ENCODE results near the gene LPAR4. TPM values are rescaled to one million over a fixed set of nuclear protein-coding genes. Genes with fewer than 3 reads are reported as not detected.

Gene LPAR4
- total RNA-seq, 1 experiment from 2014 or later, result 6.4 TPM

DNA sequence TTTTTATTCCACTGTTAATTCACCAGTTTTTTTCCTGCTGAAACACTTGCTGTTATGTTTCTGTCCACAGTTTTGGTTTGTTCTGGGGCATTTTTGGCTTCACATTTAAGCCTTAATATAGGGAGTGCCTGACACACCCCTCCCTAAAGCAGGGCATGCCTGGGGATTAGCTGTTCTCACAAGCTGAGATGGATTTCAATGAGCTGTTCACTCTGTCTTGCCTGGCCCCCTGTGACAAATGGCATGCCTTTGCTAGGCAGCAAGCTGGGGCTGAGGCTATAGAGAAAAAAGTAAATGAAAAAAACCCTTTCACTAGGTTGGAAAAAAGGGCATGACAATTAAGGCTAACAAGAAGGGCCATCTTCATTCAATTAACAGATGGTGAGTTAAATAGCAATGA is 22.4 kb downstream of the LPAR4 start:
- H2AK5ac ChIP-seq (ENCODE audit: insufficient read length, low read length), result no peak overlapping the region
- peaks cover 1 to 5% (median 4%) of the 10 kb centered on the region in 3 experiments; a peak in 3 of 7 replicates for H3K36me3 Mint-ChIP-seq (ENCODE audit: insufficient read depth in 1 of 3, low read depth in 3 of 3)
- peaks cover 6 to 7% of the 10 kb centered on the region in 2 experiments for H3K4me1 Mint-ChIP-seq
- peaks cover 63 to 67% of the 10 kb centered on the region in 2 experiments for H3K9me3 Mint-ChIP-seq
- H3K27me3 Mint-ChIP-seq (ENCODE audit: low read depth), result peaks cover 1% of the 10 kb centered on the region; the same call in 1 of the 2 replicates
- peaks cover 11% of the 10 kb centered on the region for H3K9me3 ChIP-seq (ENCODE audit: control insufficient read depth, low read depth, low read length)
- H3K79me2 ChIP-seq (ENCODE audit: insufficient read depth, low read length), result no peaks in the 10 kb centered on the region
- no peak for DNase-seq
- no peak overlapping the region for H3K27ac ChIP-seq (ENCODE audit: insufficient read length, low read depth, low read length)
- H4K91ac ChIP-seq (ENCODE audit: insufficient read length, low read depth, low read length), result no peak overlapping the region
- no peak overlapping the region for H2BK15ac ChIP-seq (ENCODE audit: low read depth, low read length)
- H3K27me3 ChIP-seq (ENCODE audit: insufficient read depth, low read length), result no peaks in the 10 kb centered on the region
- no peak overlapping the region for H3K4ac ChIP-seq (ENCODE audit: low read depth, low read length)
- no peak overlapping the region for H2BK20ac ChIP-seq (ENCODE audit: low read depth, low read length, poor library complexity, severe bottlenecking)
- H3K4me1 ChIP-seq (ENCODE audit: insufficient read depth, low read length), result no peaks in the 10 kb centered on the region
- no peak overlapping the region for H2AFZ ChIP-seq (ENCODE audit: low read length)
- no peak overlapping the region for H2BK5ac ChIP-seq (ENCODE audit: insufficient read length, low read length)
- no peak overlapping the region for H3K14ac ChIP-seq (ENCODE audit: insufficient read depth, low read length)
- H3K23ac ChIP-seq (ENCODE audit: insufficient read length, low read depth, low read length), result no peak overlapping the region
- H3K4me2 ChIP-seq (ENCODE audit: insufficient read depth, insufficient read length, low read length), result no peak overlapping the region
- H4K5ac ChIP-seq (ENCODE audit: insufficient read length, low read depth, low read length), result no peak overlapping the region
- H3K79me1 ChIP-seq (ENCODE audit: insufficient read depth, low read depth, low read length, poor library complexity, severe bottlenecking), result no peaks in the 10 kb centered on the region
- no peak overlapping the region for H3K27ac Mint-ChIP-seq
- H2BK120ac ChIP-seq (ENCODE audit: low read depth, low read length, poor library complexity, severe bottlenecking), result no peak overlapping the region
- H4K8ac ChIP-seq (replicated peaks; ENCODE audit: insufficient read length, low read depth, low read length), result no peak overlapping the region
- H4K20me1 ChIP-seq (ENCODE audit: control insufficient read depth, insufficient read depth, insufficient read length), result no peaks in the 10 kb centered on the region
- H3K23me2 ChIP-seq (ENCODE audit: insufficient read length, low read depth, low read length, poor library complexity, severe bottlenecking), result no peaks in the 10 kb centered on the region
- H3T11ph ChIP-seq (ENCODE audit: low read length), result no peak overlapping the region
- TF ChIP-seq, protein P1, sequence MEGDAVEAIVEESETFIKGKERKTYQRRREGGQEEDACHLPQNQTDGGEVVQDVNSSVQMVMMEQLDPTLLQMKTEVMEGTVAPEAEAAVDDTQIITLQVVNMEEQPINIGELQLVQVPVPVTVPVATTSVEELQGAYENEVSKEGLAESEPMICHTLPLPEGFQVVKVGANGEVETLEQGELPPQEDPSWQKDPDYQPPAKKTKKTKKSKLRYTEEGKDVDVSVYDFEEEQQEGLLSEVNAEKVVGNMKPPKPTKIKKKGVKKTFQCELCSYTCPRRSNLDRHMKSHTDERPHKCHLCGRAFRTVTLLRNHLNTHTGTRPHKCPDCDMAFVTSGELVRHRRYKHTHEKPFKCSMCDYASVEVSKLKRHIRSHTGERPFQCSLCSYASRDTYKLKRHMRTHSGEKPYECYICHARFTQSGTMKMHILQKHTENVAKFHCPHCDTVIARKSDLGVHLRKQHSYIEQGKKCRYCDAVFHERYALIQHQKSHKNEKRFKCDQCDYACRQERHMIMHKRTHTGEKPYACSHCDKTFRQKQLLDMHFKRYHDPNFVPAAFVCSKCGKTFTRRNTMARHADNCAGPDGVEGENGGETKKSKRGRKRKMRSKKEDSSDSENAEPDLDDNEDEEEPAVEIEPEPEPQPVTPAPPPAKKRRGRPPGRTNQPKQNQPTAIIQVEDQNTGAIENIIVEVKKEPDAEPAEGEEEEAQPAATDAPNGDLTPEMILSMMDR (conservative IDR thresholded peaks at IDR 0.05), result no peak
- H3K18ac ChIP-seq (ENCODE audit: insufficient read length, low read depth, low read length), result no peak overlapping the region
- no peak overlapping the region for H3K56ac ChIP-seq (ENCODE audit: insufficient read length, low read depth, low read length)
- no peak overlapping the region for H2BK12ac ChIP-seq (ENCODE audit: insufficient read length, low read depth, low read length)
- H3K4me3 Mint-ChIP-seq, result no peak overlapping the region
- no peak overlapping the region for H3K9ac ChIP-seq (ENCODE audit: extremely low read depth, insufficient read length, low read length)
